ENCODE data around the gene GAREM1. TPM values are rescaled to one million over a fixed set of nuclear protein-coding genes. Genes with fewer than 3 reads are reported as not detected.

GAREM1 gene
- total and polyA plus RNA-seq, 2 donors (not counting 3 experiments of a cell fraction or from before 2014, with no cell fraction given): 0.69 to 1.0 TPM

- no TSS peak for BruUV-seq (replicated peaks)
- dilution Hi-C loops (cut with MboI; ENCODE audit: extremely low pct_ligation_motif_present, low sequenced_read_pairs): no loop called here
- CTCF ChIA-PET: interaction anchor here (1.2 kb wide), 1 partner anchor 22 kb away, joined by 5 read pairs; no protein-coding TSS in a partner anchor
These were observed 221.3 kb downstream of the GAREM1 start for GRCh38 chr18:32249147-32249929.

GRCh38 chr18:32244881-32245280 lies 225.8 kb downstream of the GAREM1 start:
- Histone ChIP-seq H3K9me1 (replicated peaks; ENCODE audit: control insufficient read depth, extremely low read depth, insufficient read depth, low read length) (no peaks in the 10 kb centered on the region), H3K79me2 (ENCODE audit: control insufficient read depth, insufficient read depth, low read length) (no peaks in the 10 kb centered on the region), H3K4me2 (ENCODE audit: insufficient read depth, low read length) (no peak overlapping the region), H3K4me3 (replicated peaks in 1 of 3; ENCODE audit: insufficient read depth in 1 of 3, low read depth in 1 of 3, low read length in 3 of 3) (no peak overlapping the region), H3K9me3 (replicated peaks; ENCODE audit: control insufficient read depth, insufficient read depth, low read length) (no peaks in the 10 kb centered on the region), H3K9ac (replicated peaks; ENCODE audit: extremely low read depth, insufficient read depth, low read length) (no peak overlapping the region), H3K36me3 (ENCODE audit: control insufficient read depth in 2 of 2, extremely low read depth in 1 of 2, insufficient read depth in 2 of 2, low read length in 2 of 2) (no peaks in the 10 kb centered on the region), H3K4me1 (ENCODE audit: control insufficient read depth, extremely low read depth, insufficient read depth, low read length) (no peaks in the 10 kb centered on the region), H2AFZ (ENCODE audit: low read depth, low read length) (no peak overlapping the region), H4K20me1 (replicated peaks; ENCODE audit: control insufficient read depth, extremely low read depth, insufficient read depth, low read length) (no peaks in the 10 kb centered on the region), H3K27me3 (ENCODE audit: control insufficient read depth in 2 of 2, insufficient read depth in 2 of 2, low read length in 2 of 2) (no peaks in the 10 kb centered on the region), H3K27ac (ENCODE audit: insufficient read depth, low read depth, low read length) (no peak overlapping the region)
- FAIRE-seq (no peak), DNase-seq (ENCODE audit: low read depth, low spot score) (no peak)
- dilution Hi-C loops (cut with MboI; ENCODE audit: extremely low pct_ligation_motif_present, low sequenced_read_pairs): no loop called here
- POLR2A ChIA-PET: no interaction called here
- no TSS peak for BruUV-seq (replicated peaks)
- TF ChIP-seq MAX (IDR thresholded peaks at IDR 0.05; ENCODE audit: insufficient read depth, insufficient read length) (no peak), POLR2A (IDR thresholded peaks at IDR 0.05; ENCODE audit: low read depth, low read length) (no peak), JUN (IDR thresholded peaks at IDR 0.05; ENCODE audit: borderline replicate concordance, insufficient read depth, insufficient read length, low read depth) (no peak)
- CTCF ChIA-PET: no interaction called here
- intact Hi-C loops (cut with micrococcal nuclease): no loop called here

More at GRCh38 chr18:32249147-32249929, 221.3 kb downstream of the GAREM1 start:
- no peak for FAIRE-seq
- Histone ChIP-seq H2AFZ (ENCODE audit: low read depth, low read length) (no peak overlapping the region), H3K27ac (ENCODE audit: insufficient read depth, low read depth, low read length) (no peak overlapping the region), H3K9ac (replicated peaks; ENCODE audit: extremely low read depth, insufficient read depth, low read length) (no peak overlapping the region), H3K4me1 (ENCODE audit: control insufficient read depth, extremely low read depth, insufficient read depth, low read length) (no peaks in the 10 kb centered on the region), H3K27me3 (ENCODE audit: control insufficient read depth in 2 of 2, insufficient read depth in 2 of 2, low read length in 2 of 2) (peaks cover 1 to 4% of the 10 kb centered on the region in 2 experiments), H3K36me3 (ENCODE audit: control insufficient read depth in 2 of 2, extremely low read depth in 1 of 2, insufficient read depth in 2 of 2, low read length in 2 of 2) (no peaks in the 10 kb centered on the region), H3K4me2 (ENCODE audit: insufficient read depth, low read length) (no peak overlapping the region), H3K79me2 (ENCODE audit: control insufficient read depth, insufficient read depth, low read length) (no peaks in the 10 kb centered on the region), H3K9me1 (replicated peaks; ENCODE audit: control insufficient read depth, extremely low read depth, insufficient read depth, low read length) (no peaks in the 10 kb centered on the region), H3K9me3 (replicated peaks; ENCODE audit: control insufficient read depth, insufficient read depth, low read length) (no peaks in the 10 kb centered on the region), H4K20me1 (replicated peaks; ENCODE audit: control insufficient read depth, extremely low read depth, insufficient read depth, low read length) (no peaks in the 10 kb centered on the region), H3K4me3 (replicated peaks in 1 of 3; ENCODE audit: insufficient read depth in 1 of 3, low read depth in 1 of 3, low read length in 3 of 3) (no peak overlapping the region)
- DNase-seq (ENCODE audit: low read depth, low spot score): no peak
- intact Hi-C loops (cut with micrococcal nuclease): no loop called here
- TF ChIP-seq MAX (IDR thresholded peaks at IDR 0.05; ENCODE audit: insufficient read depth, insufficient read length) (no peak), JUN (IDR thresholded peaks at IDR 0.05; ENCODE audit: borderline replicate concordance, insufficient read depth, insufficient read length, low read depth) (no peak), MYC (IDR thresholded peaks at IDR 0.05; ENCODE audit: low read depth, low read length) (no peak)
- POLR2A ChIA-PET: no interaction called here

Data from endothelial cell of umbilical vein (primary cell).